Measurements from ENCODE around the gene INHA. TPM values are rescaled to one million over a fixed set of nuclear protein-coding genes. Genes with fewer than 3 reads are reported as not detected.

The INHA gene
- total RNA-seq, 1 experiment from 2014 or later: not detected

DNA sequence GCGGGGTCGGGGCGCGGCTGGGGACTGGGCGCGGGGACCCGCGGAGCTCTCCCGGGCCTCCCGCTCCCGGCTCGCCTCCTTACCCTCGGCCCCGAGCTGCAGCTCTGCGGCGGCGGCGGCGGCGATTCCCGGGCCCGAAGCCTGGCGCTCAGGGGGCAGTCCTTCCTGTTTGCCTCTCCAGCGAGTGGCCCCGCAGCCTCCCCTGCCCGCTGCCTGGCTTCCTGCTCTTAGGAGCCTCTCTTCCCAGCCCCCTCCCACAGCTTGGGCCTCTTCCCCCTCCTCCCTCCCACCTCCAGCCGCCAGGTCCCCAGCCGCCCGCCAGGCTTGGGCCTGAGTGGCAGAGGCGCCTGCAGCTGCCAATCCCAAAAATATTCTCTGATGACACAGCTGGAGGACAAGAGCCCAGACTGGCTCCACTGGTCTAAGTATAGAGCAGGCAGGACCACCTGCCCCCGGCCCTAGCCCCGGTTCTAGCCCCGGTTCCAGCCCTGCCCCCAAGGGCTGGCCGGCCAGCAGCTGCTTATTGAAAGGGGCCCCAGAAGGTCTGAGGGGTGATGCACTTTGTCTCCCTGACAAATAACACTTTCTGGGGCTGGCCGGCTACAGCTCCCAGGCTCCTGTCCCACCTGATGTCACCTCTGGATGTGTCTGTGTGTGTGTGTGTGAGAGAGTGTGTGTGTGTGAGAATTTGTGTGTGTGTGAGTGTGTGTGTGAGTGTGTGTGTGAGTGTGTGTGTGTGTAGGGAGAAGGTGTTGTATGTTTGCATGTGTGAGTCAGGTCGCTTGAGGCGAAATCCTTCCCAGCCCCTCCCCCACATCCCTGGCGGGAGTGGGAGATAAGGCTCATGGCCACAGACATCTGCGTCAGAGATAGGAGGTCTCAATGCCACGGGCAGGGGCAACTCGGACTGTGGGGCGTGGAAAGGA lies 536 bp upstream of the INHA start, which contains the start of gene OBSL1:
TSS of gene OBSL1 (minus strand) at position 229 of the 926 bp plus-strand sequence. CDS start 307 bp downstream, outside the sequence.
- Histone ChIP-seq H3K9ac (ENCODE audit: low read length) (no peak within 1 kb of the TSS), H3K4me1 (ENCODE audit: control insufficient read depth in 1 of 2, insufficient read depth in 2 of 2, low read length in 2 of 2) (no peaks in the 10 kb centered on the region), H3K4me3 (replicated peaks in 1 of 2; ENCODE audit: low read depth in 1 of 2, low read length in 2 of 2) (no peak within 1 kb of the TSS), H3K9me2 (ENCODE audit: insufficient read depth) (no peaks in the 10 kb centered on the region), H3K79me2 (ENCODE audit: insufficient read depth, low read length) (no peaks in the 10 kb centered on the region), H3K27ac (ENCODE audit: low read depth, low read length) (no peak within 1 kb of the TSS), H3K4me2 (ENCODE audit: low read length) (no peak within 1 kb of the TSS), H3K36me3 (ENCODE audit: control insufficient read depth in 1 of 2, insufficient read depth in 2 of 2, low read length in 2 of 2) (no peaks in the 10 kb centered on the region), H3K9me3 (ENCODE audit: control insufficient read depth in 1 of 2, insufficient read depth in 1 of 2, low read depth in 1 of 2, low read length in 2 of 2) (no peaks in the 10 kb centered on the region), H2AFZ (ENCODE audit: low read depth, low read length, poor library complexity, severe bottlenecking) (no peak within 1 kb of the TSS), H3K27me3 (ENCODE audit: insufficient read depth, low read length) (no peaks in the 10 kb centered on the region), H4K20me1 (ENCODE audit: insufficient read depth) (no peaks in the 10 kb centered on the region)
- ATAC-seq (no peak), DNase-seq (ENCODE audit: low read depth, low spot score) (no peak)
- ChIA-PET RAD21 (ENCODE audit: low non-redundant PET in 1 of 2, low total read pairs in 2 of 2, uncharacterized antibody in 2 of 2, unreplicated experiment in 2 of 2) (no interaction called here), POLR2A (no interaction called here), CTCF (interaction anchor here (1.5 kb wide), 1 partner anchor 11 kb away, joined by 6 read pairs; no protein-coding TSS in a partner anchor)
- no TSS peak for BruUV-seq (replicated peaks)
- intact Hi-C loops (cut with micrococcal nuclease): no loop called here
- TF ChIP-seq POLR2AphosphoS5 (IDR thresholded peaks at IDR 0.05; ENCODE audit: low read depth, low read length): no peak

DNA sequence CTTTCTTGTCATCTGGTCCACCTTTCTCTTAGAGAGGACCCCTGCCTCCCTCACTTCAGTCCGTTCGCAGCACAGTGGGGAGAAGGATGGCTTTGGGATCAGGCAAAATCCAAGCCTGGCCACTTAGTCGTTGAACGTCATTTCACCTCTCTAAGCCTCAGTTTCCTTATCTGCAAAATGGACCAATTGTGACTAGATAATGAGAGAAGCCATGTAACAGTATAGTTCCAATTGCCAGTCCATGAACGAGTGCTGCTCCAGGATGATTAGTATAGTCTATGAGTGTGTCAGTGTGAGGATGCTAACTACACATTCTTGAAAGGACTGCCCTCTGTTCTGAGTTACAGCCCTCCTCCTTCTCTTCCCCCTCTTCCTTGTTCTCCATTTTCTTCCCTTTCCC lies 1.1 kb downstream of the INHA start:
- no peak for ATAC-seq
- Histone ChIP-seq H3K4me1 (ENCODE audit: control insufficient read depth in 1 of 2, insufficient read depth in 2 of 2, low read length in 2 of 2) (no peaks in the 10 kb centered on the region), H3K4me3 (replicated peaks in 1 of 2; ENCODE audit: low read depth in 1 of 2, low read length in 2 of 2) (no peak overlapping the region), H3K4me2 (ENCODE audit: low read length) (no peak overlapping the region), H3K27me3 (ENCODE audit: insufficient read depth, low read length) (no peaks in the 10 kb centered on the region), H3K9me3 (ENCODE audit: control insufficient read depth in 1 of 2, insufficient read depth in 1 of 2, low read depth in 1 of 2, low read length in 2 of 2) (no peaks in the 10 kb centered on the region), H2AFZ (ENCODE audit: low read depth, low read length, poor library complexity, severe bottlenecking) (no peak overlapping the region), H3K36me3 (ENCODE audit: control insufficient read depth in 1 of 2, insufficient read depth in 2 of 2, low read length in 2 of 2) (no peaks in the 10 kb centered on the region), H3K9me2 (ENCODE audit: insufficient read depth) (no peaks in the 10 kb centered on the region), H3K79me2 (ENCODE audit: insufficient read depth, low read length) (no peaks in the 10 kb centered on the region), H3K27ac (ENCODE audit: low read depth, low read length) (no peak overlapping the region), H4K20me1 (ENCODE audit: insufficient read depth) (no peaks in the 10 kb centered on the region), H3K9ac (ENCODE audit: low read length) (no peak overlapping the region)
- no TSS peak for BruUV-seq (replicated peaks)
- CTCF ChIA-PET: no interaction called here
- no peak for DNase-seq (ENCODE audit: low read depth, low spot score)
- intact Hi-C loops (cut with micrococcal nuclease): no loop called here
- POLR2A ChIA-PET: no interaction called here
- no peak for TF ChIP-seq ZBTB33 (IDR thresholded peaks at IDR 0.05; ENCODE audit: extremely low read depth, insufficient replicate concordance, low read length)
- TF ChIP-seq EZH2phosphoT487 (IDR thresholded peaks at IDR 0.05; ENCODE audit: borderline replicate concordance): no peak
- no peak for TF ChIP-seq TCF7L2 (IDR thresholded peaks at IDR 0.05; ENCODE audit: borderline replicate concordance, extremely low read depth, insufficient read depth, insufficient read length)
- no peak for TF ChIP-seq RAD21 (IDR thresholded peaks at IDR 0.05; ENCODE audit: low read depth)
- no peak for TF ChIP-seq CBX3 (IDR thresholded peaks at IDR 0.05; ENCODE audit: low read depth)
- TF ChIP-seq CEBPB (IDR thresholded peaks at IDR 0.05; ENCODE audit: low read depth): no peak
- TF ChIP-seq, protein P1, sequence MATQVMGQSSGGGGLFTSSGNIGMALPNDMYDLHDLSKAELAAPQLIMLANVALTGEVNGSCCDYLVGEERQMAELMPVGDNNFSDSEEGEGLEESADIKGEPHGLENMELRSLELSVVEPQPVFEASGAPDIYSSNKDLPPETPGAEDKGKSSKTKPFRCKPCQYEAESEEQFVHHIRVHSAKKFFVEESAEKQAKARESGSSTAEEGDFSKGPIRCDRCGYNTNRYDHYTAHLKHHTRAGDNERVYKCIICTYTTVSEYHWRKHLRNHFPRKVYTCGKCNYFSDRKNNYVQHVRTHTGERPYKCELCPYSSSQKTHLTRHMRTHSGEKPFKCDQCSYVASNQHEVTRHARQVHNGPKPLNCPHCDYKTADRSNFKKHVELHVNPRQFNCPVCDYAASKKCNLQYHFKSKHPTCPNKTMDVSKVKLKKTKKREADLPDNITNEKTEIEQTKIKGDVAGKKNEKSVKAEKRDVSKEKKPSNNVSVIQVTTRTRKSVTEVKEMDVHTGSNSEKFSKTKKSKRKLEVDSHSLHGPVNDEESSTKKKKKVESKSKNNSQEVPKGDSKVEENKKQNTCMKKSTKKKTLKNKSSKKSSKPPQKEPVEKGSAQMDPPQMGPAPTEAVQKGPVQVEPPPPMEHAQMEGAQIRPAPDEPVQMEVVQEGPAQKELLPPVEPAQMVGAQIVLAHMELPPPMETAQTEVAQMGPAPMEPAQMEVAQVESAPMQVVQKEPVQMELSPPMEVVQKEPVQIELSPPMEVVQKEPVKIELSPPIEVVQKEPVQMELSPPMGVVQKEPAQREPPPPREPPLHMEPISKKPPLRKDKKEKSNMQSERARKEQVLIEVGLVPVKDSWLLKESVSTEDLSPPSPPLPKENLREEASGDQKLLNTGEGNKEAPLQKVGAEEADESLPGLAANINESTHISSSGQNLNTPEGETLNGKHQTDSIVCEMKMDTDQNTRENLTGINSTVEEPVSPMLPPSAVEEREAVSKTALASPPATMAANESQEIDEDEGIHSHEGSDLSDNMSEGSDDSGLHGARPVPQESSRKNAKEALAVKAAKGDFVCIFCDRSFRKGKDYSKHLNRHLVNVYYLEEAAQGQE (IDR thresholded peaks at IDR 0.05; ENCODE audit: low read depth): no peak
- TF ChIP-seq EZH2 (IDR thresholded peaks at IDR 0.05): no peak
- RAD21 ChIA-PET (ENCODE audit: low non-redundant PET in 1 of 2, low total read pairs in 2 of 2, uncharacterized antibody in 2 of 2, unreplicated experiment in 2 of 2): no interaction called here

All from HCT116 (cell line).